Parathyroid adenoma (tissue), 2 donors: Measurements from ENCODE around the gene GPR162.

Source experiments
- H2AFZ ChIP-seq: fragments of 300-600 bp; sonication (generic); one replicate; pipeline ENCODE4 v1.7.0; 2017; ENCODE audit warnings: antibody characterized with exemption, mild to moderate bottlenecking
- H3K27ac ChIP-seq: fragments of 300-600 bp; sonication (generic); one replicate; pipeline ENCODE4 v1.7.0; 2017
- H3K27me3 ChIP-seq: fragments of 300-600 bp; sonication (generic); one replicate; pipeline ENCODE4 v1.7.0; 2017; ENCODE audit warnings: low read length; ENCODE audit not compliant: control insufficient read depth, insufficient read depth
- H3K36me3 ChIP-seq: fragments of 300-600 bp; sonication (generic); one replicate; pipeline ENCODE4 v1.7.0; 2017; ENCODE audit warnings: low read length; ENCODE audit not compliant: control insufficient read depth, insufficient read depth
- H3K4me1 ChIP-seq: fragments of 300-600 bp; sonication (generic); one replicate; pipeline ENCODE4 v1.7.0; 2017; ENCODE audit warnings: control low read depth
- H3K4me2 ChIP-seq: fragments of 300-600 bp; sonication (generic); one replicate; pipeline ENCODE4 v1.7.0; 2017; ENCODE audit warnings: low read length
- H3K4me3 ChIP-seq: fragments of 300-600 bp; sonication (generic); one replicate; pipeline ENCODE4 v1.7.0; 2017; ENCODE audit warnings: low read depth, low read length
- H3K79me2 ChIP-seq: fragments of 300-600 bp; sonication (generic); one replicate; pipeline ENCODE4 v1.7.0; 2017; ENCODE audit warnings: control low read depth
- H3K9ac ChIP-seq: fragments of 300-600 bp; sonication (generic); one replicate; pipeline ENCODE4 v1.7.0; 2017; ENCODE audit warnings: mild to moderate bottlenecking
- H3K9me3 ChIP-seq: fragments of 300-600 bp; sonication (generic); one replicate; pipeline ENCODE4 v1.7.0; 2017; ENCODE audit warnings: low read length; ENCODE audit not compliant: control insufficient read depth
- TF ChIP-seq, protein P1 (sequence below): fragments of 300-600 bp; sonication (generic); IDR thresholded peaks from one replicate; pipeline ENCODE4 v1.7.0; 2017; ENCODE audit warnings: antibody characterized with exemption, mild to moderate bottlenecking
- donor health status: primary hyperparathyroidism.

GPR162 gene

GRCh38 chr12:6846316-6846869 lies 24.8 kb downstream of the GPR162 start:
- no peak overlapping the region for H3K9ac ChIP-seq
- no peaks in the 10 kb centered on the region for H3K27me3 ChIP-seq
- TF ChIP-seq, protein P1, sequence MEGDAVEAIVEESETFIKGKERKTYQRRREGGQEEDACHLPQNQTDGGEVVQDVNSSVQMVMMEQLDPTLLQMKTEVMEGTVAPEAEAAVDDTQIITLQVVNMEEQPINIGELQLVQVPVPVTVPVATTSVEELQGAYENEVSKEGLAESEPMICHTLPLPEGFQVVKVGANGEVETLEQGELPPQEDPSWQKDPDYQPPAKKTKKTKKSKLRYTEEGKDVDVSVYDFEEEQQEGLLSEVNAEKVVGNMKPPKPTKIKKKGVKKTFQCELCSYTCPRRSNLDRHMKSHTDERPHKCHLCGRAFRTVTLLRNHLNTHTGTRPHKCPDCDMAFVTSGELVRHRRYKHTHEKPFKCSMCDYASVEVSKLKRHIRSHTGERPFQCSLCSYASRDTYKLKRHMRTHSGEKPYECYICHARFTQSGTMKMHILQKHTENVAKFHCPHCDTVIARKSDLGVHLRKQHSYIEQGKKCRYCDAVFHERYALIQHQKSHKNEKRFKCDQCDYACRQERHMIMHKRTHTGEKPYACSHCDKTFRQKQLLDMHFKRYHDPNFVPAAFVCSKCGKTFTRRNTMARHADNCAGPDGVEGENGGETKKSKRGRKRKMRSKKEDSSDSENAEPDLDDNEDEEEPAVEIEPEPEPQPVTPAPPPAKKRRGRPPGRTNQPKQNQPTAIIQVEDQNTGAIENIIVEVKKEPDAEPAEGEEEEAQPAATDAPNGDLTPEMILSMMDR, result no peak
- no peak overlapping the region for H3K27ac ChIP-seq
- no peak overlapping the region for H3K4me2 ChIP-seq
- H3K4me3 ChIP-seq, result no peak overlapping the region
- H2AFZ ChIP-seq, result no peak overlapping the region
- H3K9me3 ChIP-seq, result no peaks in the 10 kb centered on the region
- H3K36me3 ChIP-seq, result no peaks in the 10 kb centered on the region
- peaks cover 5% of the 10 kb centered on the region for H3K4me1 ChIP-seq
- H3K79me2 ChIP-seq, result peaks cover 2% of the 10 kb centered on the region

- no peak overlapping the region for H2AFZ ChIP-seq
- H3K27me3 ChIP-seq, result no peaks in the 10 kb centered on the region
- H3K4me2 ChIP-seq, result no peak overlapping the region
- peaks cover 6% of the 10 kb centered on the region for H3K4me1 ChIP-seq
- peaks cover 2% of the 10 kb centered on the region for H3K79me2 ChIP-seq
- H3K9ac ChIP-seq, result no peak overlapping the region
- no peaks in the 10 kb centered on the region for H3K36me3 ChIP-seq
- TF ChIP-seq, protein P1, result no peak
- no peak overlapping the region for H3K27ac ChIP-seq
- H3K4me3 ChIP-seq, result no peak overlapping the region
- H3K9me3 ChIP-seq, result no peaks in the 10 kb centered on the region
Measured at GRCh38 chr12:6847676-6848075, 26.1 kb downstream of the GPR162 start.

GRCh38 chr12:6849427-6849826 lies 27.8 kb downstream of the GPR162 start:
- Histone ChIP-seq H3K4me3 (no peak overlapping the region), H3K27me3 (no peaks in the 10 kb centered on the region), H3K9ac (no peak overlapping the region), H2AFZ (no peak overlapping the region), H3K4me1 (peaks cover 17% of the 10 kb centered on the region), H3K4me2 (no peak overlapping the region), H3K9me3 (no peaks in the 10 kb centered on the region), H3K36me3 (no peaks in the 10 kb centered on the region), H3K79me2 (peaks cover 11% of the 10 kb centered on the region), H3K27ac (no peak overlapping the region)
- TF ChIP-seq, protein P1, result no peak

DNA sequence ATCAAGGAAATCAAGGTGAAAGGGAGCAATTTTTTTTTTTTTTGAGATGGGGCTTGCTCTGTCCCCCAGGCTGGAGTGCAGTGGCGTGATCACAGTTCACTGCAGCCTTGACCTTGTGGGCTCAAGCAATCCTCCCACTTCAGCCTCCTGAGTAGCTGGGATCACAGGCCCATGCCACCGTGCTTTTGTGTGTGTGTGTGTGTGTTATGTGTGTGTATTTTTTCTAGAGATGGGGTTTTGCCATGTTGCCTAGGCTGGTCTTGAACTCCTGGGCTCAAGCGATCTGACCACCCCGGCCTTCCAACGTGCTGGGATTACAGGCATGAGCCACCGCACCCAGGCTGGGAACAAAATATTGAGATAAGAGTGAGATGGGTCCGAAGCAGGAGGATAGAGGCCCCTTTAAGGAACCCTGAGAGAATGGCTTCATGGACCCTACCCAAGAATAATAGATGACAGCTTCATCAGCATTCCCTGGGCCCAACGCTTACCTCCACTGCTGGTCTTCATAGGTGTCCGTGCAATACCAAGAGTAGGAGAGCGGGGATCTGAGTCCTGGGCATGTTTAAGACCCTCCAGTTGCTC lies 28.4 kb downstream of the GPR162 start:
- Histone ChIP-seq H3K79me2 (peaks cover 16% of the 10 kb centered on the region), H2AFZ (no peak overlapping the region), H3K27ac (no peak overlapping the region), H3K4me3 (no peak overlapping the region), H3K9me3 (no peaks in the 10 kb centered on the region), H3K4me1 (peaks cover 17% of the 10 kb centered on the region), H3K9ac (no peak overlapping the region), H3K36me3 (no peaks in the 10 kb centered on the region), H3K4me2 (no peak overlapping the region), H3K27me3 (no peaks in the 10 kb centered on the region)
- TF ChIP-seq, protein P1, result no peak

DNA sequence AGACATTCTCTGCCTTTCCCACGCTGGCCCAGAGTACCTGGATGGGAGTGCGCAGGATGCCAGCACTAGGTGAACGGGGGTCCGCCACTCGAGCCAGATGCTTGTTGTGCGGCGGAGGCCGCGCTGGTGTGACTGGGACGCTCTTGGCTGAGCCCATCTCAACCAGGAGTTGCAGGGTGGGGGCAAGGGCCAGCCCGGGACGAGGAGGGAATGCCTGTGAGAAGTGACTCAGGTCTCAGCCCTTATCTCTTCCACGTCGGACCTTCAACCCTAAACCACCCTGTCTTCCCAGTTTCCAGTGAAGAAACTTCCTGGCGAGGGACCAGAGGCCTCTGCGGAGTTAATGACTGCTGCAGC lies 29.2 kb downstream of the GPR162 start:
- TF ChIP-seq, protein P1, result no peak
- H3K9me3 ChIP-seq, result no peaks in the 10 kb centered on the region
- H3K27me3 ChIP-seq, result no peaks in the 10 kb centered on the region
- no peak overlapping the region for H3K9ac ChIP-seq
- H2AFZ ChIP-seq, result peak overlapping the region; percentile 99
- no peaks in the 10 kb centered on the region for H3K36me3 ChIP-seq
- peaks cover 23% of the 10 kb centered on the region for H3K79me2 ChIP-seq
- peaks cover 17% of the 10 kb centered on the region for H3K4me1 ChIP-seq
- H3K4me3 ChIP-seq, result peak overlapping the region; percentile 96
- peak overlapping the region; percentile 98 for H3K27ac ChIP-seq
- peak overlapping the region; percentile 99 for H3K4me2 ChIP-seq
